Mesenchymal stem cell (in vitro differentiated cells and primary cell): ENCODE data around the gene ACAD10.
"Not testable (repeated sequence)": the region's sequence is repeated elsewhere in the genome, so short reads cannot be mapped to it uniquely, and the experiment has no call there.

ENCODE experiments used
- DNase-seq: peaks from one replicate; pipeline ENCODE4 v3.0.0-alpha.2; 2013
- H2AFZ ChIP-seq: one replicate; pipeline ENCODE4 v1.6.1; 2013; ENCODE audit warnings: low read depth, mild to moderate bottlenecking, control low read depth, inconsistent platforms, low read length, moderate library complexity
- H2AK5ac ChIP-seq: 2 replicates; pipeline ENCODE4 v1.6.1; 2013; ENCODE audit warnings: low read length, moderate library complexity, mild to moderate bottlenecking, inconsistent platforms; ENCODE audit not compliant: severe bottlenecking
- H2BK120ac ChIP-seq: one replicate; pipeline ENCODE4 v1.6.1; 2013; ENCODE audit warnings: low read depth, mild to moderate bottlenecking, inconsistent platforms, low read length, moderate library complexity
- H2BK12ac ChIP-seq, 2 experiments: one replicate each; pipeline ENCODE4 v1.6.1; 2013; ENCODE audit warnings: inconsistent platforms in 2 of 2, low read length in 2 of 2, mild to moderate bottlenecking in 2 of 2, moderate library complexity in 2 of 2, control low read depth in 1 of 2
- H2BK15ac ChIP-seq: one replicate; pipeline ENCODE4 v1.6.1; 2013; ENCODE audit warnings: mild to moderate bottlenecking, low read depth, inconsistent platforms; ENCODE audit not compliant: poor library complexity, severe bottlenecking
- H2BK5ac ChIP-seq: 2 replicates; pipeline ENCODE4 v1.6.1; 2013; ENCODE audit warnings: low read depth, mild to moderate bottlenecking, low read length, control low read depth, inconsistent platforms; ENCODE audit not compliant: poor library complexity, severe bottlenecking
- H3K14ac ChIP-seq, 2 experiments: one replicate each; pipeline ENCODE4 v1.6.1; 2013; ENCODE audit warnings: inconsistent platforms in 2 of 2, low read length in 2 of 2, control low read depth in 1 of 2, mild to moderate bottlenecking in 1 of 2, moderate library complexity in 1 of 2
- H3K18ac ChIP-seq, 2 experiments: one replicate each; pipeline ENCODE4 v1.6.1; 2013; ENCODE audit warnings: inconsistent platforms in 2 of 2, low read length in 2 of 2, control low read depth in 1 of 2, low read depth in 1 of 2, mild to moderate bottlenecking in 1 of 2
- H3K23ac ChIP-seq, 2 experiments: one replicate each; pipeline ENCODE4 v1.6.1; 2013; ENCODE audit warnings: inconsistent platforms in 2 of 2, low read length in 2 of 2, mild to moderate bottlenecking in 2 of 2, moderate library complexity in 2 of 2, control low read depth in 1 of 2
- H3K27ac ChIP-seq: 2 replicates; pipeline ENCODE4 v1.5.1; 2013; ENCODE audit warnings: mild to moderate bottlenecking, moderate library complexity, low read length, control low read depth, inconsistent platforms; ENCODE audit not compliant: poor library complexity, severe bottlenecking
- H3K27me3 ChIP-seq, 2 experiments: 2 replicates each; pipeline versions ENCODE4 v1.6.1 to v1.7.0; 2013; ENCODE audit warnings: low read length in 2 of 2, mild to moderate bottlenecking in 2 of 2, moderate library complexity in 2 of 2, control low read depth in 1 of 2, inconsistent platforms in 1 of 2; ENCODE audit not compliant: control insufficient read depth in 1 of 2, insufficient read depth in 1 of 2
- H3K36me3 ChIP-seq, 2 experiments: 2 replicates each; pipeline versions ENCODE4 v1.6.1 to v1.7.0; 2013; ENCODE audit warnings: low read length in 2 of 2, control low read depth in 1 of 2, inconsistent platforms in 1 of 2, low read depth in 1 of 2, mild to moderate bottlenecking in 1 of 2; ENCODE audit not compliant: insufficient read depth in 2 of 2, control insufficient read depth in 1 of 2
- H3K4ac ChIP-seq, 2 experiments: one replicate each; pipeline ENCODE4 v1.6.1; 2013; ENCODE audit warnings: inconsistent platforms in 2 of 2, low read length in 2 of 2, mild to moderate bottlenecking in 2 of 2, moderate library complexity in 2 of 2, control low read depth in 1 of 2, low read depth in 1 of 2
- H3K4me1 ChIP-seq: 2 replicates; pipeline ENCODE4 v1.6.1; 2013; ENCODE audit warnings: low read depth, low read length, control low read depth; ENCODE audit not compliant: control insufficient read depth, insufficient read depth
- H3K4me2 ChIP-seq: 2 replicates; pipeline ENCODE4 v1.6.1; 2013; ENCODE audit warnings: low read length, mild to moderate bottlenecking, inconsistent platforms; ENCODE audit not compliant: poor library complexity, severe bottlenecking
- H3K4me3 ChIP-seq, 2 experiments: 2 replicates each; pipeline versions ENCODE4 v1.5.1 to v1.7.0; 2013; ENCODE audit warnings: low read length in 2 of 2, mild to moderate bottlenecking in 2 of 2, control low read depth in 1 of 2, low read depth in 1 of 2; ENCODE audit not compliant: insufficient read depth in 1 of 2
- H3K79me1 ChIP-seq: replicated peaks from 2 replicates; pipeline ENCODE4 v1.6.1; 2013; ENCODE audit warnings: mild to moderate bottlenecking, control low read depth, low read length, inconsistent platforms; ENCODE audit not compliant: poor library complexity, severe bottlenecking
- H3K9ac ChIP-seq: 2 replicates; pipeline ENCODE4 v1.7.0; 2013; ENCODE audit warnings: mild to moderate bottlenecking, low read length, moderate library complexity
- H3K9me3 ChIP-seq: 2 replicates; pipeline ENCODE4 v1.7.0; 2013; ENCODE audit warnings: mild to moderate bottlenecking, low read length; ENCODE audit not compliant: control insufficient read depth
- H4K8ac ChIP-seq: one replicate; pipeline ENCODE4 v1.6.1; 2013; ENCODE audit warnings: inconsistent platforms, mild to moderate bottlenecking, low read length, moderate library complexity
- H4K91ac ChIP-seq: one replicate; pipeline ENCODE4 v1.6.1; 2013; ENCODE audit warnings: mild to moderate bottlenecking, low read length, inconsistent platforms
- WGBS: methylation state at CpG from one replicate; pipeline ENCODE4 v1.1.7; 2013; ENCODE audit warnings: mixed read lengths; 5-methylcytosine and 5-hydroxymethylcytosine counted together

The ACAD10 gene

DNA sequence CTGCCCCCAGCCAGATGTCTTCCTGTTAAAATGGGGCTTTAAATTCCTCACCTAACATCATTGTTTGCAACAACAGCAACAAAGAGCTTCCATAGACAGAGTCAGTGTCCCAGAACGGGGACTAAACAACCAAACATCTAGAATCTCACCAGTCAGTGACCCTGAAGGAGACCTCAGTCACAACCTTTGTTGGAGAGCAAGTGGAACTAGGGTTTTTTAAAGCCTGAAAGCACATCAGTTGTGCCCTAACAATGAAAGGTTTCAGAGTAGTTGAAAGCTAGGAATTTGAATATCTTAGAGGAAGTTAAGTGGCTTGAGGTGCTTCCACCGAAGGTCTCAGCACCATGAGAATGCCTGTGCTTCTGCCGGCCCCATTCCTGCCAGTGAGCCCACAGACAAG is 75.9 kb downstream of the ACAD10 start:
- DNase-seq, result no peak
- Histone ChIP-seq H3K4me1 (peaks cover 23% of the 10 kb centered on the region), H2BK120ac (no peak overlapping the region), H2AK5ac (no peak overlapping the region), H3K27me3 (peaks cover 19 to 50% of the 10 kb centered on the region in 2 experiments), H2BK12ac (no peak overlapping the region), H3K4me2 (no peak overlapping the region), H3K14ac (no peak overlapping the region), H3K4me3 (no peak overlapping the region), H3K9ac (no peak overlapping the region), H3K36me3 (peaks cover 3 to 4% of the 10 kb centered on the region in 2 experiments), H2AFZ (no peak overlapping the region), H4K8ac (no peak overlapping the region), H2BK15ac (no peak overlapping the region), H2BK5ac (no peak overlapping the region), H4K91ac (peak overlapping the region; percentile 34), H3K9me3 (no peaks in the 10 kb centered on the region), H3K23ac (no peak overlapping the region), H3K27ac (no peak overlapping the region), H3K79me1 (no peaks in the 10 kb centered on the region), H3K4ac (no peak overlapping the region), H3K18ac (no peak overlapping the region)
- WGBS, result 85% methylated on average over 3 of the region's 3 CpGs

DNA sequence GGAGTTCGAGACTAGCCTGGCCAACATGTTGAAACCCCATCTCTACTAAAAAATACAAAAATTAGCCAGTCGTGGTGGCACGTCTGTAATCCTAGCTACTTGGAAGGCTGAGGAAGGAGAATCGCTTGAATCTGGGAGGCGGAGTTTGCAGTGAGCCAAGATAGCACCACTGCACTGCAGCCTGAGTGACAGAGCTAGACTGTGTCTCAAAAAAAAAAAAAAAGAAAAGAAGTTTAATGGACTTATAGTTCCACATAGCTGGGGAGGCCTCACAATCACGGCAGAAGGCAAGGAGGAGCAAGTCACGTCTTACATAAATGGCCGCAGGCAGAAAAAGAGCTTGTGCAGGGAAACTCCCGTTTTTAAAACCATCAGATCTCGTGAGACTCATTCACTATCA is 77.7 kb downstream of the ACAD10 start:
- H3K27me3 ChIP-seq, result peaks cover 19 to 50% of the 10 kb centered on the region in 2 experiments
- H3K79me1 ChIP-seq, H2AK5ac ChIP-seq, H3K14ac ChIP-seq, H3K4ac ChIP-seq, H3K9me3 ChIP-seq, H4K8ac ChIP-seq, H3K27ac ChIP-seq, H2BK5ac ChIP-seq, H3K36me3 ChIP-seq, H3K23ac ChIP-seq, H2BK12ac ChIP-seq, H2BK15ac ChIP-seq, H3K18ac ChIP-seq, H2AFZ ChIP-seq, H4K91ac ChIP-seq, DNase-seq, H3K4me3 ChIP-seq, H3K4me2 ChIP-seq, H2BK120ac ChIP-seq, H3K9ac ChIP-seq: not testable (repeated sequence)
- H3K4me1 ChIP-seq, result peaks cover 16% of the 10 kb centered on the region
- 89% methylated on average over 7 of the region's 10 CpGs for WGBS

DNA sequence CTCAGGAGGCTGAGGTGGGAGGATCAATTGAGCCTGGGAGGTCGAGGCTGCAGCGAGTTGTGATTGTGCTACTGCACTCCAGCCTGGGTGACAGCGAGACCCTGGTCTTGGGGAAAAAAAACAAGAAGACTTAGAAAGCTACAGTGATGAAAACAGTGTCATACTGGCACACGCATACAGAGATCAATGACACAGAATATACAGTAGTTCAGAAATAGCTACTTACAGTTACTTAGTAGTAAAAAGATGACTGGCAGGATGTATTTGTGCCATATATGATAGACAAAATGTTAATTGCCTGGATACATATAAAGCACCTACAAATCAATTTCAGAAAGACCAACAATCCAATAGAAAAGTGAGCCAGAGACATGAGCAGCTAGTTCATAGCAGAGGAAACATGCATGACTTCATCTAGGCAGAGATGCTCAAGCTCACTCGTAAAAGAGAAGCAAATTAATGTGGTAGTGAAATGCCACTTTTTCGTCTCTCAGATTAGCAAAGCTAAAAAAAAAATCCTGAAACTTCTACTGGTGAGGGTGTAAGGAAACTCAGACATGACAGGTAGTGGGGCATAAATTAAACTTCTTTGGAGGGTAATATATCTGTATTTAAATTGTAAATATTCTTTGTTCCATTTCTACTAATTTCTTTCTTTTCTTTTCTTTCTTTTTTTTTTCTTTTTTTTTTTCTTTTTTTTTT is 78.4 kb downstream of the ACAD10 start:
- Histone ChIP-seq H4K8ac (no peak overlapping the region), H3K18ac (no peak overlapping the region), H2BK120ac (no peak overlapping the region), H3K4me1 (peaks cover 16% of the 10 kb centered on the region), H3K23ac (no peak overlapping the region), H3K9ac (no peak overlapping the region), H3K79me1 (no peaks in the 10 kb centered on the region), H3K4me3 (no peak overlapping the region), H3K27ac (no peak overlapping the region), H3K9me3 (no peaks in the 10 kb centered on the region), H2BK12ac (no peak overlapping the region), H3K36me3 (no peaks in the 10 kb centered on the region), H2BK15ac (no peak overlapping the region), H3K4ac (no peak overlapping the region), H2BK5ac (no peak overlapping the region), H3K4me2 (no peak overlapping the region), H2AK5ac (no peak overlapping the region), H3K27me3 (peaks cover 19 to 50% of the 10 kb centered on the region in 2 experiments), H2AFZ (no peak overlapping the region), H3K14ac (no peak overlapping the region), H4K91ac (no peak overlapping the region)
- DNase-seq, result no peak
- WGBS, result 86% methylated on average over 5 of the region's 6 CpGs

- peak within 1 kb of the TSS; percentile 92 for H4K8ac ChIP-seq
- H3K18ac ChIP-seq, result peak within 1 kb of the TSS; percentile 88 to 93
- peak within 1 kb of the TSS; percentile 99 for H3K4me2 ChIP-seq
- H3K79me1 ChIP-seq, result peaks cover 4% of the 10 kb centered on the region
- H2AK5ac ChIP-seq, result no peak within 1 kb of the TSS
- H2BK120ac ChIP-seq, result peak within 1 kb of the TSS; percentile 67
- peak within 1 kb of the TSS; percentile 90 for H2BK15ac ChIP-seq
- H2BK5ac ChIP-seq, result peak within 1 kb of the TSS; percentile 40
- peak within 1 kb of the TSS; percentile 87 for H2AFZ ChIP-seq
- peak within 1 kb of the TSS; percentile 46 to 81 for H3K4ac ChIP-seq
- peaks cover 16 to 42% of the 10 kb centered on the region in 2 experiments for H3K27me3 ChIP-seq
- peak within 1 kb of the TSS; percentile 93 for H4K91ac ChIP-seq
- H3K9me3 ChIP-seq, result no peaks in the 10 kb centered on the region
- H3K23ac ChIP-seq, result peak within 1 kb of the TSS in 1 of 2 experiments; percentile 73
- H2BK12ac ChIP-seq, result peak within 1 kb of the TSS; percentile 20 to 82
- H3K27ac ChIP-seq, result no peak within 1 kb of the TSS
- H3K9ac ChIP-seq, result peak within 1 kb of the TSS; percentile 84
- peak within 1 kb of the TSS in 1 of 2 experiments; percentile 87 for H3K14ac ChIP-seq
- peak; percentile 75 for DNase-seq
- H3K4me1 ChIP-seq, result peaks cover 13% of the 10 kb centered on the region
- WGBS, result under 1% methylated on average over 68 of the region's 73 CpGs
- H3K36me3 ChIP-seq, result no peaks in the 10 kb centered on the region
- peak within 1 kb of the TSS; percentile 70 to 83 for H3K4me3 ChIP-seq
These were observed 80.9 kb downstream of the ACAD10 start, which contains the start of gene ALDH2 for GRCh38 chr12:111766608-111767361. TSS of gene ALDH2 (plus strand) at chr12:111766933. CDS start at chr12:111766983, 50 bp downstream.
